Left kidney (tissue), 8 donors: ENCODE data around the gene GPR52. TPM values are rescaled to one million over a fixed set of nuclear protein-coding genes. Genes with fewer than 3 reads are reported as not detected.
"Not testable (repeated sequence)": the region's sequence is repeated elsewhere in the genome, so short reads cannot be mapped to it uniquely, and the experiment has no call there.

Experiments used
- DNase-seq: peaks from one replicate; pipeline ENCODE4 v3.0.0-alpha.2; 2013
- long read RNA-seq, 8 donors: transcript quantifications; one replicate each; lab custom pipeline, GENCODE V29; 2026
- polyA plus RNA-seq: library from polyadenylated mRNA; unstranded; fragments of 120-200 nt; gene quantifications from one replicate; pipeline ENCODE4 v1.2.1, GENCODE V29; 2013; ENCODE audit not compliant: insufficient read length

Gene GPR52, protein sequence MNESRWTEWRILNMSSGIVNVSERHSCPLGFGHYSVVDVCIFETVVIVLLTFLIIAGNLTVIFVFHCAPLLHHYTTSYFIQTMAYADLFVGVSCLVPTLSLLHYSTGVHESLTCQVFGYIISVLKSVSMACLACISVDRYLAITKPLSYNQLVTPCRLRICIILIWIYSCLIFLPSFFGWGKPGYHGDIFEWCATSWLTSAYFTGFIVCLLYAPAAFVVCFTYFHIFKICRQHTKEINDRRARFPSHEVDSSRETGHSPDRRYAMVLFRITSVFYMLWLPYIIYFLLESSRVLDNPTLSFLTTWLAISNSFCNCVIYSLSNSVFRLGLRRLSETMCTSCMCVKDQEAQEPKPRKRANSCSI
- polyA plus RNA-seq = not detected
- long read RNA-seq, donor 1 = 0 reads
- long read RNA-seq, donor 2 = 0 reads
- long read RNA-seq, donor 3 = 0 reads
- long read RNA-seq, donor 4 = 0 reads
- long read RNA-seq, donor 5 = 0 reads
- long read RNA-seq, donor 6 = 0 reads
- long read RNA-seq, donor 7 = 0 reads
- long read RNA-seq, donor 8 = 0 reads

DNA sequence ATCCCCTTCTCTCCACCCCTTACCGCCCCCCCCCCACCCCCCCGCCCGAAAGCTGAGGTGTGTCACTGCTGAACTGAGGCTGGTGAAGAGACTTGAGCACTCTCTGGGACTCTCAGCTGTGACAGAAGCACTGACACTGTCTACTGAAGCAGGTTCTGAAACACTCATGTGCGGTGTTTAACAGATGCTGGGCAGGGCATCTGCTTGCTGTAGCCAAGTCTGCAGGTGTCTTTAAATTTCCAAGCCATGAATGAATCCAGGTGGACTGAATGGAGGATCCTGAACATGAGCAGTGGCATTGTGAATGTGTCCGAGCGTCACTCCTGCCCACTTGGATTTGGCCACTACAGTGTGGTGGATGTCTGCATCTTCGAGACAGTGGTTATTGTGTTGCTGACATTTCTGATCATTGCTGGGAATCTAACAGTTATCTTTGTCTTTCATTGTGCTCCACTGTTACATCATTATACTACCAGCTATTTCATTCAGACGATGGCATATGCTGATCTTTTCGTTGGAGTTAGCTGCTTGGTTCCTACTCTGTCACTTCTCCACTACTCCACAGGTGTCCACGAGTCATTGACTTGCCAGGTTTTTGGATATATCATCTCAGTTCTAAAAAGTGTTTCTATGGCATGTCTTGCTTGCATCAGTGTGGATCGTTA, at the start of gene GPR52:
Gene GPR52, plus strand, starts transcription at position 99 of the 665 bp plus-strand sequence. Its CDS starts 148 bp downstream, at position 247.
- DNase-seq = no peak

- no peak for DNase-seq
These were observed 49.5 kb upstream of the GPR52 start for GRCh38 chr1:174398246-174398645.

DNA sequence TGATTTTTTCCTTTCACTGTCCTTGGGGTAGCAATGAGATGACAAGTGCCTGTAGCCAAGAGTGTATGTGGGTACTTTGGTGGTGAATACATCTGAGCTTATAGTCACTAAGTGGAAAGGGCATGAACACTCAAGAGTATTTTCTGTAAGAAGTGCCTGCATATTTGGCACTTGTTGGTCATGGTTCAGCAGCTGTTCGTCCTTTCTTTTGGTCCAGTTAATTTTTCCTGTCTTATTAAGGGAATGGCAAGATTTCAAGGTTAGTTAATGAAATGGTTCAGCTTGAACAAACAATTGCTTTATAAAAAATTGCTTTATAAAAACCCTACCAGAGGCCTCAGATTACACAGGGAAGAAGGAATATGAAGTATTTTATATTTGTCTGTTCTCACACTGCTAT, 48.6 kb upstream of the GPR52 start:
- DNase-seq = no peak

GRCh38 chr1:174401075-174401474, 46.7 kb upstream of the GPR52 start:
- DNase-seq = no peak

DNA sequence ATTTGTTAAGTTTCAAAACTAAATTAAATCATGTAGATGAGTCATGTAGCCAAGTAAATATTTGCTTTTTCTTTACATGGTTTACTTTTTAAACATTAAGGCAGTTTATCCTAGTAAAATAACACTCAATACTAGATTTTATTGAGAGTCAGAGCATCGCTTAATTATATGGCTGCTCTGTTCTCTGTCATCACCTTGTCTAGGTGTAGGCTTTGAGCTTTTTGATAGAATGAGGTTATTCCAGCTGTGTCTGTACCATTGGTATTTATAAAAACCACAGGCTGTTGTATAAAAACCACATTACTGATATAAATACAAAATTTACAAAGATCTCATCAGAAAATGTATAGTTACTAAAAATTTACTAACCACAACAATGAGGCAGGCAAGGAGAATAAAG, 42.5 kb upstream of the GPR52 start:
- DNase-seq = no peak

GRCh38 chr1:174406421-174406820, 41.3 kb upstream of the GPR52 start:
- no peak for DNase-seq

DNA sequence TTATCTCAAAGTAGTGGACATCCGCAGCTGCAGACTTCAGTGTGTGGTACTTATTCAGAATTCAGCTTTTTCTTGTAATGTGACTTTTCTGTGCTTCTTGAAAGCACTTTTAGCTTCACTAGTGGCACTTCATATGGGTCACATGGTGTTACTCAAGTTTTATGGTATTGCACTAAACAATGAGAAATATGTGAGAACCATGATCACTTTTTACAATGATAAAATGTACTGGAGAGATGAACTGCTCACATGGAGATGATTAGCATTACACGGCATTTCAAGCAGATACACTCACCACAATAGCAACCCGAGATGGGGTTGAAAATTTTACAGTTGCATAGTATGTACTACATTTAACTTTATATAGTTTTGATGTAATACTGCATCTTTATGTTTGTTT, 40.1 kb upstream of the GPR52 start:
- DNase-seq = no peak

DNA sequence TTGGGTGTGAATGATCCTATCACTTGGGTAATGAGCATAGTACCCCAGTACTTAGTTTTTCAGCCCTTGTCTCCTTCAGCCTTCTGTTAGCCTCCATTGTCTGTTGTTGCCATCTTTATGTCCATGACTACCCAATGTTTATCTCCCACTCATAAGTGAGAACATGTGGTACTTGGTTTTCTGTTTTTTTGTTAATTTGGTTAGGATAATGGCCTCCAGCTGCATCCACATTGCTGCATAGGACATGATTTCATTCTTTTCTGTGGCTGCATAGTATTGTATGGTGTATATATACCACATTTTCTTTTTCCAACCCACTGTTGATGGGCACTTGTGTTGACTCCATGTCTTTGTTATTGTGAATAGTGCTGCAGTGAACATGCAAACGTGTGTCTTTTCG, 39.6 kb upstream of the GPR52 start:
- no peak for DNase-seq

- DNase-seq = not testable (repeated sequence)
These were observed 38.0 kb upstream of the GPR52 start for GRCh38 chr1:174409801-174410200.

GRCh38 chr1:174413632-174414031, 34.1 kb upstream of the GPR52 start:
- no peak for DNase-seq

GRCh38 chr1:174414203-174414602, 33.6 kb upstream of the GPR52 start:
- no peak for DNase-seq

DNA sequence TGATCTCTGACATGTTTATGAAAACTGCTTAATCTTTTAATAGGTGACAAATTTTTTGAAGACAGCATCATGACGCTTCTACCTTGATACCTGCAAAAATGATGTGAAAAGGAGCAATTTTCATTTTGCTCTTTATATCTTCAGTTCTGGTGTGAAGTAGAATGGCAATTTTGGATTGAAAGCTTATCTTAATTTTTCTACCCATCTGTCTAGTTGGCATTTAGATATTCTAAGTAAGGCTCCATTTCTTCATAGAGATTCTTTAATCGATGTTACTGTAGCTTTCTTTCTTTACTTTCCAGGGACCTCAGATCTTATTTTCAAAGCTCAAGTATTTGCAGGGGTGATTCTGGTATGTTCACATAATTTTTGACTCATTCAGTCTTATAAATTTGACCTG, 32.3 kb upstream of the GPR52 start:
- DNase-seq = no peak

DNA sequence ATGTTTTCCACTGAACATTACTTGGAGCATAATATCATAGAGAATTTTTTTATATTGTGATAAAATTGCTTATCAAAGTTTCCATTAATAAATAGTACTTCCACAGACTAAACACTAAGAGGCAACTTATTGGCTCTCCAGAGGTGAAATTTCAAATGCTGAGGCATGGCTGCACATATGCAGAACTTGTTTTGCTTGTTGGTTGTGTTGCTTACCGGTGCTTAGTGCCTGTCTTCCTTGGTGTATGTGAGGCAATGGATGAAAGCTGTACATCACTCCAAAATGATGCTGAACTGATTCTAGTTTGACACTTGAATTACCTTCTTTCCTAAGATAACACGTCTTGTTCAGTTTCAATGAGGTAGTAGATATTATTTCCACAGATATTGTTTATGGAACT, 29.8 kb upstream of the GPR52 start:
- DNase-seq = no peak

- DNase-seq = no peak
These were observed 22.6 kb upstream of the GPR52 start for GRCh38 chr1:174425121-174425520.

DNA sequence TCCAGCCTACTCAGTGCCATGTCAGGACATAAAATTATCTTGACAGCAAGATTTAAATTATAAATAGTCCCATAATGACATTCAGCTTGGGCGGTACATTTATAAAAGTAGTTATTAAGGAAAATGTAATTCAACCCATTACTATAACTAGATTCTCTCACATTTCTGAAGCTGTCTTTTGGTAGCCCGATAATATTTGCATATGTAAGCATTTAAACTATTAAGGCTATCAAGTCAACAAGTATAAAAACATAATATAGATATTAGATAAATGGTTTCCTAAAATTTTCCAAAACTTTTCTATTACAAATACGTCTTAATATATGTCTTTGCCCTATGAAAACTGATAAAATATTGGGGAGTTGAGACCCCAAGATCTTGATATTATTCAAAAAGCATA, 21.6 kb upstream of the GPR52 start:
- no peak for DNase-seq

GRCh38 chr1:174428033-174428432, 19.7 kb upstream of the GPR52 start:
- no peak for DNase-seq

- DNase-seq = no peak
These were observed 19.0 kb upstream of the GPR52 start for GRCh38 chr1:174428739-174429138.

GRCh38 chr1:174433451-174433850, 14.3 kb upstream of the GPR52 start:
- no peak for DNase-seq

DNA sequence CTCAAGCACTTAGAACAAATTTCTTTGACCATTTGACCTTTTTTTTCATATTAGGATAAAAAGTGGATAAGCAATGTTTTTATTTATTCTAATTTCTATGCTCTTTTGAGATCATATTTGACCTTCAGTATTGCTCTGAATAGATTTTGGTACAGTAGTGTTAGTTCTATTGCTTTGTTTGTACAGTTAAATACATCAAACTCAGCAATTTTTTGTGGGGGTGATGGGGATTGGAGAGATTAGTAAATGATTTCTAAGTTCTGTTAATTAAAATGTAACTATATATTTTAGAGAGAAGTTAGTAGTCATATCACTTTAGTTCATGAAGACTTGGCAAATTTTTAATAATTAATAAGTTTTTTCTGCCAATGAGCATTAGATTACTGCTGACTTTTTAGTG, 2.4 kb upstream of the GPR52 start:
- DNase-seq = no peak

DNA sequence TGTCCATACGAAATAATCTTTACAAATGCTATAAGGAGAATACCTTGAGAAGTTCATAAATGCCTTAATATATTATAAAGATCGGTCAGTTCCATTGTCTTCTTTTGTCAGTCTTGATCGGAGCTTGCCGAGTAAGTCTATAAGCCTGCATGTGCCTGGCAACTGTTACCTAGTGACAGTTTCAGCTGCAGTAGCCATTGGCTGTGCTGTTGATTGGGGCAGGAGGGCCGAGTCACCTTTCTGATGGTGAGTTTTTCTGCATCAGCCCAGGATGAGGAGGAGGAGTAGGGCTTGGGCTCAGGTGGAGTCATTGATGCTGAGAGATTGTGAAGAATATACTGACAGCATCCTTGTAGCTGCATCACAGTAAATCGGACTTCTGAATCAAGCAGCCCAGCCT, 1.9 kb upstream of the GPR52 start:
- no peak for DNase-seq

DNA sequence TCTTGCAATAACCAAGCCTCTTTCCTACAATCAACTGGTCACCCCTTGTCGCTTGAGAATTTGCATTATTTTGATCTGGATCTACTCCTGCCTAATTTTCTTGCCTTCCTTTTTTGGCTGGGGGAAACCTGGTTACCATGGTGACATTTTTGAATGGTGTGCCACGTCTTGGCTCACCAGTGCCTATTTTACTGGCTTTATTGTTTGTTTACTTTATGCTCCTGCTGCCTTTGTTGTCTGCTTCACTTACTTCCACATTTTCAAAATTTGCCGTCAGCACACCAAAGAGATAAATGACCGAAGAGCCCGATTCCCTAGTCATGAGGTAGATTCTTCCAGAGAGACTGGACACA, 743 bp downstream of the GPR52 start:
- no peak for DNase-seq

- DNase-seq = peak; percentile 14
These were observed 1.2 kb downstream of the GPR52 start for GRCh38 chr1:174448974-174449373.

DNA sequence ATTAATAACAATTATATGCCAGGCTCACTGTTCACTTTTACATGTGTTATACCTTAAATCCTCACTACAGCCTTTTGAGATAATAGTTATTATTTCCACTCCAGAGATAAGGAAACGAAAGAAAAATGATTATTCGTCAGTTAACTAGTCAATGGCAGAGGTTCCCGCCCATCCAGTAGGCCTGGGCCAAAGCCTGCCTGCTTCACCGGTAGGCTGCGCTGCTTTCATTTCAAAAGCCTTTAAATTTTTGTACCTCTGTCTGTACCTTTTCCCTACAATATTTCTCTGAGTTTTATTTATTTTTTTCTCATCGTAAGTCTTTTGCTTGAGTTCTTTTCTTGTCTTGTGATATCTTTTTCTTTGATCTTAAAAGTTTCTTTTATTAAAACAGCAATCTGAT, 3.6 kb downstream of the GPR52 start:
- no peak for DNase-seq

DNA sequence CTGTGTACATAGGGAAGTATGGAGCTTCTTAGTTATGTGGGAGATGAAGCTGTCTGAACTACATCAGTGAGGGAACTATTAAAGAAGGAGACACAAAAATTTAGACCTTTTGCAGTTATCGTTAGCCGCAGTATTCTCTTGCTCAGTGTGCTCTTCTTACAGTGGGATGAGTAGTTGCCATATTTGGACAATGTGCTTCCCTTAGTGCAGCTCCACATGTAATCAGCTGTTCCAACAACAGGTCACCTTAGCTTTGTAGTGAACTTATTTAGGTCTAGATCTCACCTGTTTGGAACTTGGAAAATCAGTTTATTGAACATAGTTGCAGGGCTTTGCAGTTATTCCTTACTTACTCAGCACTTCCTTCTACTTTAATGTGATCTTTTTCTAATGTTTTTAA, 18.1 kb downstream of the GPR52 start:
- DNase-seq = no peak
